Spleen (tissue), 11 donors: ENCODE results near the gene ARNT2. TPM values are rescaled to one million over a fixed set of nuclear protein-coding genes. Genes with fewer than 3 reads are reported as not detected.

Source experiments
- DNase-seq: peaks from one replicate; pipeline ENCODE4 v3.0.0-alpha.2; 2020
- H3K27ac ChIP-seq, 8 donors: fragments of 200-600 bp; sonication (generic) in 7 of 8; 1 replicate in 4 of 8; 2 replicates in 4 of 8; pipeline versions ENCODE4 v1.5.0 to v1.8.0; 2016 to 2021; ENCODE audit warnings: inconsistent platforms in 4 of 8, mild to moderate bottlenecking in 4 of 8, moderate library complexity in 1 of 8
- H3K27me3 ChIP-seq, 7 donors: fragments of 200-600 bp; sonication (generic) in 6 of 7; replicated peaks in 1 of 7; 1 replicate in 4 of 7; 2 replicates in 3 of 7; pipeline versions ENCODE4 v1.5.0 to v1.8.0; 2016 to 2021; ENCODE audit warnings: inconsistent platforms in 3 of 7, mild to moderate bottlenecking in 1 of 7
- H3K36me3 ChIP-seq, 6 donors: fragments of 200-600 bp; sonication (generic) in 5 of 6; 1 replicate in 4 of 6; 2 replicates in 2 of 6; pipeline versions ENCODE4 v1.5.0 to v1.8.0; 2016 to 2021; ENCODE audit warnings: inconsistent platforms in 2 of 6
- H3K4me1 ChIP-seq, 6 donors: fragments of 200-600 bp; sonication (generic) in 5 of 6; 1 replicate in 3 of 6; 2 replicates in 3 of 6; pipeline versions ENCODE4 v1.5.0 to v1.8.0; 2016 to 2021; ENCODE audit warnings: inconsistent platforms in 3 of 6
- H3K4me3 ChIP-seq, 8 donors: fragments of 200-600 bp; sonication (generic) in 7 of 8; 1 replicate in 4 of 8; 2 replicates in 4 of 8; pipeline versions ENCODE4 v1.5.0 to v1.8.0; 2016 to 2021; ENCODE audit warnings: inconsistent platforms in 4 of 8, mild to moderate bottlenecking in 4 of 8, moderate library complexity in 2 of 8
- H3K9me3 ChIP-seq, 8 donors: fragments of 200-600 bp; sonication (generic) in 7 of 8; 1 replicate in 4 of 8; 2 replicates in 4 of 8; pipeline versions ENCODE4 v1.5.0 to v1.8.0; 2016 to 2021; ENCODE audit warnings: inconsistent platforms in 4 of 8
- CTCF ChIP-seq, 11 experiments: fragments of 200-600 bp in 7 of 11; fragments of 450-650 bp in 4 of 11; sonication (generic) in 4 of 11; IDR thresholded peaks in 8 of 11; conservative IDR thresholded peaks in 3 of 11; 1 replicate in 7 of 11; 2 replicates in 4 of 11; pipeline versions ENCODE4 v1.4.0 to v1.8.0; 2016 to 2021; ENCODE audit warnings: antibody characterized with exemption in 11 of 11, inconsistent platforms in 4 of 11, mild to moderate bottlenecking in 1 of 11
- POLR2A ChIP-seq, 3 donors: fragments of 450-650 bp; IDR thresholded peaks; one replicate each; pipeline ENCODE4 v1.5.1; 2017; ENCODE audit warnings: antibody characterized with exemption in 3 of 3, mild to moderate bottlenecking in 1 of 3
- POLR2AphosphoS5 ChIP-seq, 3 donors: sonication (generic); formaldehyde crosslinking; IDR thresholded peaks; one replicate each; pipeline ENCODE4 v1.5.1; 2017; ENCODE audit warnings: antibody characterized with exemption in 3 of 3
- WGBS, 5 donors: extraction: QIAGEN DNeasy Blood & Tissue Kit in 3 of 5; methylation state at CpG; one replicate each; pipeline versions ENCODE4 v1.1.5 to v1.1.7; 2013 to 2018; 5-methylcytosine and 5-hydroxymethylcytosine counted together
- intact Hi-C: fragments of 100-400 bp; cut with DNase I; formaldehyde crosslinking; loops from one replicate; pipeline ENCODE4 v1.15.0; 2023; ENCODE audit warnings: low total_unique reads
- polyA plus RNA-seq, 3 donors: library from polyadenylated mRNA; stranded (reverse); fragments of 200-250 nt; gene quantifications; one replicate each; pipeline ENCODE4 v1.2.1, GENCODE V29; 2013
- total RNA-seq, 7 donors: library from RNA; depleted of rRNA in 3 of 7; stranded (reverse); fragments of >200 nt in 3 of 7; fragmentation: NEBNext Ultra II Directional in 4 of 7; extraction: Animal tissue kit (Norgen Biotek cat#: 25700) in 4 of 7; gene quantifications; one replicate each; pipeline versions ENCODE4 v1.1.0 to v1.2.1, GENCODE V29; 2016 to 2021
- donor health status: healthy with polysubstance abuse.
- donor health status: DM: no; HTN: no; CAD: no; lungs with moderate emphysema.
- donor health status: DM: no; HTN: no; CAD: no.
- donor health status: Bipolar disorder and iron deficiency.
- donor health status: healthy.
- donor health status: DM: no; HTN: no; CAD: no.
- donor health status: DM: yes; HTN: yes; CAD: no.

Gene ARNT2
- total and polyA plus RNA-seq, 10 donors, result 1.9 to 12.3 (median 9.1) TPM

GRCh38 chr15:80609091-80609490, 204.9 kb downstream of the ARNT2 start:
- Histone ChIP-seq H3K9me3 (no peaks in the 10 kb centered on the region), H3K4me1 (peaks cover 0 to 15% (median 0%) of the 10 kb centered on the region in 6 donors), H3K27me3 (peaks cover 0 to 13% (median 0%) of the 10 kb centered on the region in 7 donors), H3K4me3 (no peak overlapping the region), H3K36me3 (no peaks in the 10 kb centered on the region), H3K27ac (no peak overlapping the region)
- WGBS, 5 donors, result 55 to 78% (median 75%) methylated on average over 4 of the region's 4 CpGs
- intact Hi-C loops, result no loop called here
- no peak for DNase-seq
- TF ChIP-seq POLR2AphosphoS5 (IDR thresholded peaks at IDR 0.05) (no peak), POLR2A (IDR thresholded peaks at IDR 0.05) (no peak), CTCF (IDR thresholded peaks at IDR 0.05 in 8 of 11, conservative IDR thresholded peaks at IDR 0.05 in 3 of 11) (no peak)

- DNase-seq, result no peak
- 8 to 36% (median 17%) methylated on average over 4 of the region's 4 CpGs for WGBS, 5 donors
- Histone ChIP-seq H3K27ac (no peak overlapping the region), H3K36me3 (no peaks in the 10 kb centered on the region), H3K4me3 (no peak overlapping the region), H3K9me3 (no peaks in the 10 kb centered on the region), H3K4me1 (peaks cover 0 to 15% (median 0%) of the 10 kb centered on the region in 6 donors), H3K27me3 (peaks cover 0 to 13% (median 0%) of the 10 kb centered on the region in 7 donors)
- TF ChIP-seq POLR2AphosphoS5 (IDR thresholded peaks at IDR 0.05) (no peak), CTCF (IDR thresholded peaks at IDR 0.05 in 8 of 11, conservative IDR thresholded peaks at IDR 0.05 in 3 of 11) (no peak), POLR2A (IDR thresholded peaks at IDR 0.05) (no peak)
- intact Hi-C loops, result no loop called here
Measured at GRCh38 chr15:80609512-80609946, 205.3 kb downstream of the ARNT2 start.

- no peak for DNase-seq
- Histone ChIP-seq H3K36me3 (no peaks in the 10 kb centered on the region), H3K4me1 (peaks cover 0 to 23% (median 4%) of the 10 kb centered on the region in 6 donors), H3K9me3 (no peaks in the 10 kb centered on the region), H3K27ac (no peak overlapping the region), H3K4me3 (no peak overlapping the region), H3K27me3 (peaks cover 0 to 11% (median 0%) of the 10 kb centered on the region in 7 donors)
- TF ChIP-seq POLR2A (IDR thresholded peaks at IDR 0.05) (no peak), CTCF (IDR thresholded peaks at IDR 0.05 in 8 of 11, conservative IDR thresholded peaks at IDR 0.05 in 3 of 11) (no peak)
- intact Hi-C loops, result no loop called here
- WGBS, 5 donors, result 82 to 87% (median 87%) methylated on average over 7 of the region's 7 CpGs
Measured at GRCh38 chr15:80611543-80612080, 207.4 kb downstream of the ARNT2 start.

GRCh38 chr15:80612118-80612823, 208.1 kb downstream of the ARNT2 start:
- Histone ChIP-seq H3K4me1 (peaks cover 0 to 20% (median 4%) of the 10 kb centered on the region in 6 donors), H3K27ac (no peak overlapping the region), H3K36me3 (no peaks in the 10 kb centered on the region), H3K27me3 (peaks cover 0 to 11% (median 0%) of the 10 kb centered on the region in 7 donors), H3K4me3 (no peak overlapping the region), H3K9me3 (no peaks in the 10 kb centered on the region)
- intact Hi-C loops, result no loop called here
- TF ChIP-seq CTCF (IDR thresholded peaks at IDR 0.05 in 8 of 11, conservative IDR thresholded peaks at IDR 0.05 in 3 of 11) (no peak), POLR2A (IDR thresholded peaks at IDR 0.05) (no peak), POLR2AphosphoS5 (IDR thresholded peaks at IDR 0.05) (no peak)
- WGBS, 5 donors, result 79 to 91% (median 86%) methylated on average over 7 of the region's 7 CpGs
- no peak for DNase-seq
